GM18951 (cell line): ENCODE results near the gene ZBTB7C.

Experiments used
- POLR2A ChIP-seq: IDR thresholded peaks from 4 replicates; pipeline ENCODE4 v1.6.1; 2011; ENCODE audit warnings: mild to moderate bottlenecking; ENCODE audit not compliant: insufficient read length, insufficient read depth; ENCODE audit errors: extremely low read depth
- in situ Hi-C: fragments of 300-500 bp; cut with MboI; formaldehyde crosslinking; loops from one replicate; pipeline ENCODE4 v1.12.0; 2022; ENCODE audit warnings: low sequenced_read_pairs, mixed read lengths, inconsistent platforms; ENCODE audit not compliant: unreplicated experiment

Gene ZBTB7C

GRCh38 chr18:47993409-47993808 lies 415.8 kb downstream of the ZBTB7C start:
- in situ Hi-C loops, result loop anchor here (10.0 kb wide), 1 partner anchor 219 kb away; no protein-coding TSS in a partner anchor

GRCh38 chr18:47992976-47993375 lies 416.2 kb downstream of the ZBTB7C start:
- in situ Hi-C loops, result loop anchor here (10.0 kb wide), 1 partner anchor 218 kb away; no protein-coding TSS in a partner anchor
- TF ChIP-seq POLR2A, result no peak

More at GRCh38 chr18:47993409-47993808, 415.8 kb downstream of the ZBTB7C start:
- no peak for TF ChIP-seq POLR2A

- TF ChIP-seq POLR2A, result no peak
- in situ Hi-C loops, result loop anchor here (10.0 kb wide), 1 partner anchor 217 kb away; no protein-coding TSS in a partner anchor
Observed at GRCh38 chr18:47992266-47992665, 416.9 kb downstream of the ZBTB7C start.

GRCh38 chr18:47990981-47991380 lies 418.2 kb downstream of the ZBTB7C start:
- TF ChIP-seq POLR2A, result no peak
- in situ Hi-C loops, result loop anchor here (10.0 kb wide), 1 partner anchor 216 kb away; no protein-coding TSS in a partner anchor

GRCh38 chr18:47987388-47987699 lies 421.8 kb downstream of the ZBTB7C start:
- no peak for TF ChIP-seq POLR2A

GRCh38 chr18:47986620-47987387 lies 422.4 kb downstream of the ZBTB7C start:
- no peak for TF ChIP-seq POLR2A
- in situ Hi-C loops, result no loop called here

More at GRCh38 chr18:47987388-47987699, 421.8 kb downstream of the ZBTB7C start:
- in situ Hi-C loops, result no loop called here

GRCh38 chr18:47985866-47986265 lies 423.3 kb downstream of the ZBTB7C start:
- TF ChIP-seq POLR2A, result no peak
- in situ Hi-C loops, result no loop called here

- in situ Hi-C loops, result no loop called here
- TF ChIP-seq POLR2A, result no peak
Observed at GRCh38 chr18:47984991-47985390, 424.2 kb downstream of the ZBTB7C start.

- in situ Hi-C loops, result no loop called here
- TF ChIP-seq POLR2A, result no peak
Observed at GRCh38 chr18:47983946-47984345, 425.2 kb downstream of the ZBTB7C start.

- in situ Hi-C loops, result no loop called here
- no peak for TF ChIP-seq POLR2A
Observed at GRCh38 chr18:47983055-47983454, 426.1 kb downstream of the ZBTB7C start.

- TF ChIP-seq POLR2A, result no peak
- in situ Hi-C loops, result no loop called here
Observed at GRCh38 chr18:47981830-47982229, 427.4 kb downstream of the ZBTB7C start.

GRCh38 chr18:47981320-47981719 lies 427.9 kb downstream of the ZBTB7C start:
- in situ Hi-C loops, result no loop called here
- no peak for TF ChIP-seq POLR2A

GRCh38 chr18:47979611-47980200 lies 429.5 kb downstream of the ZBTB7C start:
- in situ Hi-C loops, result no loop called here

GRCh38 chr18:47978603-47979002 lies 430.6 kb downstream of the ZBTB7C start:
- no peak for TF ChIP-seq POLR2A
- in situ Hi-C loops, result no loop called here

More at GRCh38 chr18:47979611-47980200, 429.5 kb downstream of the ZBTB7C start:
- TF ChIP-seq POLR2A, result no peak
